Measurements from ENCODE around the gene ARID1B. TPM values are rescaled to one million over a fixed set of nuclear protein-coding genes. Genes with fewer than 3 reads are reported as not detected.

Gene ARID1B
- total and polyA plus RNA-seq, 2 experiments from 2014 or later = 41.9 to 72.7 TPM

DNA sequence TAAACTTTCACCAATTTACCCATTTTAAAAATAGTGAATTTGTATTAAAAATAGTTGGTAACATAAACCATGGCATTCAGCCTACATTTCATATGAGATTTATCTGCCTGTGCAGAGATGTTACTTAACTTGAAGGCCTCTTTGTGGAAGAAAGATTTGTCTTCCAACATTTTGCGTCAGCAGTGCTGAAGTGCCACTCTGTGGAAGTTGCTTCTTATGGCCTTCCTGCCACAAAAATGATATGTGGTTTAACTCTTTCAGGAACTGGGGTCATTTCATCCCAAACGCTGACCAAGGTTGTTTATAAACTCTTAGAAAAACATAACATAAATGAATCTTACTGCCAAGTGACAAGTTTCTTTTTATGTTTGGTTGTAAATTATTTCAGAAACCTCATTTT is 246.8 kb downstream of the ARID1B start:
- H3K4me1 ChIP-seq (ENCODE audit: low read depth) = peaks cover 33% of the 10 kb centered on the region
- H3K27me3 ChIP-seq = no peaks in the 10 kb centered on the region
- DNase-seq (ENCODE audit: low read depth in 1 of 2, low spot score in 1 of 2) = peak in 1 of 2 donors; percentile 66
- H3K27ac ChIP-seq = no peak overlapping the region
- no peaks in the 10 kb centered on the region for H3K9me3 ChIP-seq (ENCODE audit: low read depth)
- no peak for TF ChIP-seq CTCF (IDR thresholded peaks at IDR 0.05; ENCODE audit: low read depth, low read length)
- no peaks in the 10 kb centered on the region for H3K36me3 ChIP-seq
- no peak overlapping the region for H3K4me3 ChIP-seq

- DNase-seq (ENCODE audit: low read depth in 1 of 2, low spot score in 1 of 2) = no peak
- Histone ChIP-seq H3K27ac (no peak overlapping the region), H3K27me3 (no peaks in the 10 kb centered on the region), H3K9me3 (ENCODE audit: low read depth) (no peaks in the 10 kb centered on the region), H3K36me3 (no peaks in the 10 kb centered on the region), H3K4me1 (ENCODE audit: low read depth) (peaks cover 27% of the 10 kb centered on the region), H3K4me3 (no peak overlapping the region)
- no peak for TF ChIP-seq CTCF (IDR thresholded peaks at IDR 0.05; ENCODE audit: low read depth, low read length)
Measured at GRCh38 chr6:157024745-157025144, 247.6 kb downstream of the ARID1B start.

GRCh38 chr6:157025437-157025836 is 248.3 kb downstream of the ARID1B start:
- TF ChIP-seq CTCF (IDR thresholded peaks at IDR 0.05; ENCODE audit: low read depth, low read length) = no peak
- DNase-seq (ENCODE audit: low read depth in 1 of 2, low spot score in 1 of 2) = no peak
- H3K36me3 ChIP-seq = no peaks in the 10 kb centered on the region
- no peak overlapping the region for H3K27ac ChIP-seq
- H3K27me3 ChIP-seq = no peaks in the 10 kb centered on the region
- no peak overlapping the region for H3K4me3 ChIP-seq
- H3K4me1 ChIP-seq (ENCODE audit: low read depth) = peaks cover 21% of the 10 kb centered on the region
- H3K9me3 ChIP-seq (ENCODE audit: low read depth) = no peaks in the 10 kb centered on the region

- DNase-seq (ENCODE audit: low read depth in 1 of 2, low spot score in 1 of 2) = no peak
- no peak overlapping the region for H3K4me3 ChIP-seq
Measured at GRCh38 chr6:157029980-157030690, 253.0 kb downstream of the ARID1B start.

DNA sequence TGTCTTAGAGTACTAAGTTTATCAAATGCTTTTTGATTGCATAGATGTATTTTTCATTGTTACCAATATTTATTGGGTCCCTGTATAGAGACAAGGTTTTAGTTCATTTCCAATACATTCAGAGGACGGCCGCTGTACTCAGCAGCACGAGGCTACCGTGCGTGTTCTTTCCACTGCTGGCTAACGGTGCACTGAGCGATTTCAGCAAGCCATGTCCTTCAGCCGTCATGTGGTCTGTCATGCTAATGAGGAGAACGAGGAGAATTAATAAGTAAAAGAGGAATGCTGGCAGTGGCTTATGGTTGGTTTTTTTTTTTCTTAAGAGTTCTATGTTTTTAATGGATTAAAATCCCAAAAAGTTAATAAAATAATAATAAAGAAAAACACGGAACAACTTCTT is 253.6 kb downstream of the ARID1B start:
- H3K9me3 ChIP-seq (ENCODE audit: low read depth) = no peaks in the 10 kb centered on the region
- H3K27ac ChIP-seq = no peak overlapping the region
- no peak overlapping the region for H3K4me3 ChIP-seq
- peaks cover 27% of the 10 kb centered on the region for H3K4me1 ChIP-seq (ENCODE audit: low read depth)
- DNase-seq (ENCODE audit: low read depth in 1 of 2, low spot score in 1 of 2) = no peak
- H3K27me3 ChIP-seq = no peaks in the 10 kb centered on the region
- H3K36me3 ChIP-seq = no peaks in the 10 kb centered on the region
- TF ChIP-seq CTCF (IDR thresholded peaks at IDR 0.05; ENCODE audit: low read depth, low read length) = no peak

More at GRCh38 chr6:157029980-157030690, 253.0 kb downstream of the ARID1B start:
- H3K4me1 ChIP-seq (ENCODE audit: low read depth) = peaks cover 23% of the 10 kb centered on the region
- H3K27ac ChIP-seq = no peak overlapping the region
- TF ChIP-seq CTCF (IDR thresholded peaks at IDR 0.05; ENCODE audit: low read depth, low read length) = no peak
- H3K27me3 ChIP-seq = no peaks in the 10 kb centered on the region
- H3K36me3 ChIP-seq = no peaks in the 10 kb centered on the region
- no peaks in the 10 kb centered on the region for H3K9me3 ChIP-seq (ENCODE audit: low read depth)
